GM12878 (cell line): ENCODE measurements around the gene PTGFRN. TPM values are rescaled to one million over a fixed set of nuclear protein-coding genes. Genes with fewer than 3 reads are reported as not detected.
A peak's percentile ranks its signal among the peaks of the same experiment; 100 is the strongest.

Experiments used
- polyA plus RNA-seq, 11 experiments: library from polyadenylated mRNA; depleted of rRNA in 4 of 11; unstranded in 6 of 11; stranded (reverse) in 5 of 11; fragments of >200 nt; fragmentation: Nextera tagmentation in 4 of 11; fragmentation: Illumina TruSeq in 1 of 11; extraction: Ambion mirVana in 4 of 11; extraction: Trizol in 1 of 11; gene quantifications; 1 replicate in 1 of 11; 2 replicates in 10 of 11; pipeline versions ENCODE4 v1.2.1 to v1.2.3, GENCODE V29; 2011 to 2016; ENCODE audit warnings: inconsistent platforms in 2 of 11, missing spikeins in 2 of 11, low read depth in 1 of 11
- small RNA-seq: library from RNA; depleted of rRNA; stranded (forward); fragments of <200 nt; gene quantifications from one replicate; pipeline ENCODE3, GENCODE V24; 2014
- total RNA-seq, 4 experiments: library from RNA; depleted of rRNA in 3 of 4; stranded (reverse); fragments of >200 nt in 3 of 4; fragmentation: Illumina TruSeq in 1 of 4; extraction: Trizol in 1 of 4; gene quantifications; 2 replicates each; pipeline versions ENCODE4 v1.2.1 to v1.2.3, GENCODE V29; 2013 to 2021

The PTGFRN gene
- total and polyA plus RNA-seq, 10 of the 15 experiments (the other 5 are each of a cell fraction or from before 2014, with no cell fraction given) = 2.7 to 8.3 (median 5.1) TPM

Small RNAs within 50 kb of the gene (small RNA-seq; reads per million reads assigned to genes)
- gene RNA5SP55 = 1.8 reads per million, percentile 57 among the genes with 10 or more reads in this experiment

Other genes with a start within 250 kb of the PTGFRN start
- 16.4 and 16.5 TPM in 2 replicates for gene IGSF3, start 242.2 kb upstream of the PTGFRN start, total RNA-seq (2014; rRNA removed)
- gene IGSF3, start 242.2 kb upstream of the PTGFRN start, total RNA-seq (2014; rRNA removed; fragmentation: Illumina TruSeq; extraction: Trizol) = 10.4 and 10.9 TPM in 2 replicates
- gene IGSF3, start 242.2 kb upstream of the PTGFRN start, total RNA-seq (2021) = 18.0 and 20.4 TPM in 2 replicates
- gene IGSF3, start 242.2 kb upstream of the PTGFRN start, polyA plus RNA-seq (2011; rRNA removed) = 6.3 and 8.7 TPM in 2 replicates
- 11.7 and 12.6 TPM in 2 replicates for gene IGSF3, start 242.2 kb upstream of the PTGFRN start, polyA plus RNA-seq (2014; fragmentation: Illumina TruSeq; extraction: Trizol)
- 1 to 10 TPM; 1.4 to 2.3 TPM for gene IGSF3, start 242.2 kb upstream of the PTGFRN start, polyA plus RNA-seq (2014; fragmentation: Nextera tagmentation; extraction: Ambion mirVana)
- 12.2 and 13.7 TPM in 2 replicates for gene IGSF3, start 242.2 kb upstream of the PTGFRN start, polyA plus RNA-seq (2014; rRNA removed)
- gene IGSF3, start 242.2 kb upstream of the PTGFRN start, polyA plus RNA-seq (2016; fragmentation: Nextera tagmentation; extraction: Ambion mirVana) = 1 to 10 TPM; 3.4 to 5.0 TPM
- gene CD2, start 155.5 kb upstream of the PTGFRN start, total RNA-seq (2014; rRNA removed) = 1.4 and 3.1 TPM in 2 replicates
- 4.1 and 4.8 TPM in 2 replicates for gene CD2, start 155.5 kb upstream of the PTGFRN start, total RNA-seq (2014; rRNA removed; fragmentation: Illumina TruSeq; extraction: Trizol)
- gene CD2, start 155.5 kb upstream of the PTGFRN start, total RNA-seq (2021) = 2.4 and 2.9 TPM in 2 replicates
- 0.12 and 0.15 TPM in 2 replicates for gene CD2, start 155.5 kb upstream of the PTGFRN start, polyA plus RNA-seq (2011; rRNA removed)
- 4.2 and 8.8 TPM in 2 replicates for gene CD2, start 155.5 kb upstream of the PTGFRN start, polyA plus RNA-seq (2014; fragmentation: Illumina TruSeq; extraction: Trizol)
- 1 to 10 TPM; 3.0 to 4.3 TPM for gene CD2, start 155.5 kb upstream of the PTGFRN start, polyA plus RNA-seq (2014; fragmentation: Nextera tagmentation; extraction: Ambion mirVana)
- gene CD2, start 155.5 kb upstream of the PTGFRN start, polyA plus RNA-seq (2014; rRNA removed) = 1.8 and 2.7 TPM in 2 replicates
- gene CD2, start 155.5 kb upstream of the PTGFRN start, polyA plus RNA-seq (2016; fragmentation: Nextera tagmentation; extraction: Ambion mirVana) = 1 to 10 TPM; 1.1 to 1.6 TPM
- gene CD101, start 91.8 kb downstream of the PTGFRN start, total RNA-seq (2014; rRNA removed) = 1.9 and 3.1 TPM in 2 replicates
- 3.2 and 3.7 TPM in 2 replicates for gene CD101, start 91.8 kb downstream of the PTGFRN start, total RNA-seq (2014; rRNA removed; fragmentation: Illumina TruSeq; extraction: Trizol)
- gene CD101, start 91.8 kb downstream of the PTGFRN start, total RNA-seq (2021) = 3.1 and 4.5 TPM in 2 replicates
- 4.3 and 7.9 TPM in 2 replicates for gene CD101, start 91.8 kb downstream of the PTGFRN start, polyA plus RNA-seq (2011; rRNA removed)
- gene CD101, start 91.8 kb downstream of the PTGFRN start, polyA plus RNA-seq (2014; fragmentation: Illumina TruSeq; extraction: Trizol) = 3.3 and 4.6 TPM in 2 replicates
- 1 to 10 TPM; 1.9 to 2.7 TPM for gene CD101, start 91.8 kb downstream of the PTGFRN start, polyA plus RNA-seq (2014; fragmentation: Nextera tagmentation; extraction: Ambion mirVana)
- gene CD101, start 91.8 kb downstream of the PTGFRN start, polyA plus RNA-seq (2014; rRNA removed) = 1.8 and 4.0 TPM in 2 replicates
- 1 to 10 TPM in 1 of 2 experiments, under 1 TPM in 1; 0.56 to 1.5 TPM for gene CD101, start 91.8 kb downstream of the PTGFRN start, polyA plus RNA-seq (2016; fragmentation: Nextera tagmentation; extraction: Ambion mirVana)
- gene TTF2, start 150.4 kb downstream of the PTGFRN start, total RNA-seq (2014; rRNA removed) = 82.1 and 96.0 TPM in 2 replicates
- 74.3 and 75.4 TPM in 2 replicates for gene TTF2, start 150.4 kb downstream of the PTGFRN start, total RNA-seq (2014; rRNA removed; fragmentation: Illumina TruSeq; extraction: Trizol)
- gene TTF2, start 150.4 kb downstream of the PTGFRN start, total RNA-seq (2021) = 114 and 121 TPM in 2 replicates
- gene TTF2, start 150.4 kb downstream of the PTGFRN start, polyA plus RNA-seq (2011; rRNA removed) = 132 and 134 TPM in 2 replicates
- gene TTF2, start 150.4 kb downstream of the PTGFRN start, polyA plus RNA-seq (2014; fragmentation: Illumina TruSeq; extraction: Trizol) = 63.8 and 94.6 TPM in 2 replicates
- 10 to 100 TPM; 17.7 to 20.8 TPM for gene TTF2, start 150.4 kb downstream of the PTGFRN start, polyA plus RNA-seq (2014; fragmentation: Nextera tagmentation; extraction: Ambion mirVana)
- gene TTF2, start 150.4 kb downstream of the PTGFRN start, polyA plus RNA-seq (2014; rRNA removed) = 63.9 and 66.4 TPM in 2 replicates
- gene TTF2, start 150.4 kb downstream of the PTGFRN start, polyA plus RNA-seq (2016; fragmentation: Nextera tagmentation; extraction: Ambion mirVana) = 100 to 1,000 TPM; 110 to 125 TPM
- gene TRIM45, start 211.8 kb downstream of the PTGFRN start, total RNA-seq (2014; rRNA removed) = 0.40 and 0.54 TPM in 2 replicates
- 0.23 and 0.31 TPM in 2 replicates for gene TRIM45, start 211.8 kb downstream of the PTGFRN start, total RNA-seq (2014; rRNA removed; fragmentation: Illumina TruSeq; extraction: Trizol)
- gene TRIM45, start 211.8 kb downstream of the PTGFRN start, total RNA-seq (2021) = 0.44 and 0.48 TPM in 2 replicates
- 0.30 and 0.48 TPM in 2 replicates for gene TRIM45, start 211.8 kb downstream of the PTGFRN start, polyA plus RNA-seq (2011; rRNA removed)
- gene TRIM45, start 211.8 kb downstream of the PTGFRN start, polyA plus RNA-seq (2014; fragmentation: Illumina TruSeq; extraction: Trizol) = 0.54 and 0.56 TPM in 2 replicates
- gene TRIM45, start 211.8 kb downstream of the PTGFRN start, polyA plus RNA-seq (2014; fragmentation: Nextera tagmentation; extraction: Ambion mirVana) = under 1 TPM; 0.42 TPM
- gene TRIM45, start 211.8 kb downstream of the PTGFRN start, polyA plus RNA-seq (2014; rRNA removed) = 0.43 and 0.56 TPM in 2 replicates
- gene TRIM45, start 211.8 kb downstream of the PTGFRN start, polyA plus RNA-seq (2016; fragmentation: Nextera tagmentation; extraction: Ambion mirVana) = under 1 TPM; 0.60 to 0.86 TPM